ENCODE measurements around the gene PLEKHA4. TPM values are rescaled to one million over a fixed set of nuclear protein-coding genes. Genes with fewer than 3 reads are reported as not detected.

PLEKHA4 gene
- total RNA-seq, 2 donors from 2014 or later, result 9.4 to 22.9 TPM

GRCh38 chr19:48870048-48870447, 1.6 kb upstream of the PLEKHA4 start:
- Histone ChIP-seq H3K36me3 (no peaks in the 10 kb centered on the region), H3K4me3 (no peak overlapping the region), H3K27me3 (replicated peaks; ENCODE audit: insufficient read depth) (no peaks in the 10 kb centered on the region), H3K4me1 (replicated peaks) (peaks cover 18% of the 10 kb centered on the region), H3K27ac (no peak overlapping the region), H3K9me3 (no peaks in the 10 kb centered on the region)
- intact Hi-C loops (cut with DNase I), result no loop called here
- no peak for TF ChIP-seq POLR2A (IDR thresholded peaks at IDR 0.05)
- no peak for TF ChIP-seq CTCF (IDR thresholded peaks at IDR 0.05)
- TF ChIP-seq POLR2AphosphoS5 (IDR thresholded peaks at IDR 0.05), result no peak
- 95% methylated on average over 9 of the region's 9 CpGs for WGBS
- no peak for DNase-seq (ENCODE audit: low spot score)

- H3K27ac ChIP-seq, result peak overlapping the region; percentile 69 to 75
- H3K27me3 ChIP-seq (replicated peaks; ENCODE audit: insufficient read depth), result no peaks in the 10 kb centered on the region
- 27% methylated on average over 7 of the region's 7 CpGs for WGBS
- no peak for DNase-seq (ENCODE audit: low spot score)
- no peaks in the 10 kb centered on the region for H3K36me3 ChIP-seq
- no peak for TF ChIP-seq POLR2A (IDR thresholded peaks at IDR 0.05)
- TF ChIP-seq CTCF (IDR thresholded peaks at IDR 0.05), result no peak
- no peak for TF ChIP-seq POLR2AphosphoS5 (IDR thresholded peaks at IDR 0.05)
- peaks cover 5% of the 10 kb centered on the region for H3K4me1 ChIP-seq (replicated peaks)
- intact Hi-C loops (cut with DNase I), result no loop called here
- no peaks in the 10 kb centered on the region for H3K9me3 ChIP-seq
- H3K4me3 ChIP-seq, result peak overlapping the region; percentile 19 to 20
Observed at GRCh38 chr19:48867746-48868113, 687 bp downstream of the PLEKHA4 start.

- Histone ChIP-seq H3K4me3 (peak overlapping the region; percentile 19 to 20), H3K36me3 (no peaks in the 10 kb centered on the region), H3K27me3 (replicated peaks; ENCODE audit: insufficient read depth) (no peaks in the 10 kb centered on the region), H3K4me1 (replicated peaks) (peaks cover 5% of the 10 kb centered on the region), H3K9me3 (no peaks in the 10 kb centered on the region), H3K27ac (peak overlapping the region in 1 of 2 donors; percentile 75)
- TF ChIP-seq POLR2AphosphoS5 (IDR thresholded peaks at IDR 0.05) (no peak), POLR2A (IDR thresholded peaks at IDR 0.05) (no peak), CTCF (IDR thresholded peaks at IDR 0.05) (no peak)
- WGBS, result 61% methylated on average over 14 of the region's 14 CpGs
- intact Hi-C loops (cut with DNase I), result no loop called here
- DNase-seq (ENCODE audit: low spot score), result no peak
Observed at GRCh38 chr19:48867123-48867745, 1.2 kb downstream of the PLEKHA4 start.

- no peaks in the 10 kb centered on the region for H3K36me3 ChIP-seq
- TF ChIP-seq POLR2AphosphoS5 (IDR thresholded peaks at IDR 0.05) (no peak), POLR2A (IDR thresholded peaks at IDR 0.05) (no peak)
- H3K27ac ChIP-seq, result no peak overlapping the region
- peaks cover 5% of the 10 kb centered on the region for H3K4me1 ChIP-seq (replicated peaks)
- no peaks in the 10 kb centered on the region for H3K9me3 ChIP-seq
- H3K27me3 ChIP-seq (replicated peaks; ENCODE audit: insufficient read depth), result no peaks in the 10 kb centered on the region
- DNase-seq (ENCODE audit: low spot score), result no peak
- 67% methylated on average over 6 of the region's 6 CpGs for WGBS
- intact Hi-C loops (cut with DNase I), result no loop called here
- H3K4me3 ChIP-seq, result no peak overlapping the region
Observed at GRCh38 chr19:48866692-48867091, 1.7 kb downstream of the PLEKHA4 start.

GRCh38 chr19:48862827-48863226, 5.6 kb downstream of the PLEKHA4 start:
- Histone ChIP-seq H3K27me3 (replicated peaks; ENCODE audit: insufficient read depth) (no peaks in the 10 kb centered on the region), H3K27ac (no peak overlapping the region), H3K4me1 (replicated peaks) (peaks cover 3% of the 10 kb centered on the region), H3K36me3 (no peaks in the 10 kb centered on the region), H3K9me3 (no peaks in the 10 kb centered on the region), H3K4me3 (no peak overlapping the region)
- DNase-seq (ENCODE audit: low spot score), result no peak
- intact Hi-C loops (cut with DNase I), result no loop called here
- no peak for TF ChIP-seq CTCF (IDR thresholded peaks at IDR 0.05)
- no peak for TF ChIP-seq POLR2AphosphoS5 (IDR thresholded peaks at IDR 0.05)
- TF ChIP-seq POLR2A (IDR thresholded peaks at IDR 0.05), result no peak
- WGBS, result 82% methylated on average over 7 of the region's 7 CpGs
